Forelimb muscle (tissue), 1 donor: ENCODE data around the gene AHSP. TPM values are rescaled to one million over a fixed set of nuclear protein-coding genes. Genes with fewer than 3 reads are reported as not detected.
"Not testable (repeated sequence)": the region's sequence is repeated elsewhere in the genome, so short reads cannot be mapped to it uniquely, and the experiment has no call there.

ENCODE experiments used
- DNase-seq: peaks from one replicate; pipeline ENCODE4 v3.0.0-alpha.2; 2013; ENCODE audit warnings: low read depth
- polyA plus RNA-seq: library from polyadenylated mRNA; unstranded; fragments of 120-200 nt; gene quantifications from one replicate; pipeline ENCODE4 v1.2.1, GENCODE V29; 2013; ENCODE audit not compliant: insufficient read length

Gene AHSP, protein sequence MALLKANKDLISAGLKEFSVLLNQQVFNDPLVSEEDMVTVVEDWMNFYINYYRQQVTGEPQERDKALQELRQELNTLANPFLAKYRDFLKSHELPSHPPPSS
- polyA plus RNA-seq, result 12.3 TPM

DNA sequence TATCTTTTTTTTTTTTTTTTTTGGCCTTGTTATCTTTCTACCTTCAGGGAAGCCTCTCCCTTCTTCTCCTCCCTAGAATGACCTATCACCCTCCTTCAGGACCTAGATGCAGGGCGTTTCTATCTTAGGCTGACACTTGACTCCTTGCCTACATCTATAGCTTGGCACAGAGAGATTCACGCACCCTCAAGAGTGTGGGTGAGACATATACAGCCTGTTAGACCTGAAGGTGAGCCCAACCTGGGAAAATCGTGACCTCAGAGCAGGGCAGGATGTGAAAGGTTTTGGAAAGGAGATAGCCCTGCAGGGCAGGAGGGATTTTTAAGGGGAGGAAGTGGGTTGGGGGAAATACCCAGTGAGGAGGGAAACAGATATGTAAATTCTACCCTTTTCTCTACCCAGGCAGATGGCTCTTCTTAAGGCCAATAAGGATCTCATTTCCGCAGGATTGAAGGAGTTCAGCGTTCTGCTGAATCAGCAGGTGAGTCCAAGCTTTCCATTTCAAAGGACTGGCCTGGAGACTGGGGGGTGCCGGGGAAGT is at the start of gene AHSP:
TSS of gene AHSP (plus strand) at position 167 of the 541 bp plus-strand sequence. CDS start at position 407, 240 bp downstream.
- no peak for DNase-seq

DNA sequence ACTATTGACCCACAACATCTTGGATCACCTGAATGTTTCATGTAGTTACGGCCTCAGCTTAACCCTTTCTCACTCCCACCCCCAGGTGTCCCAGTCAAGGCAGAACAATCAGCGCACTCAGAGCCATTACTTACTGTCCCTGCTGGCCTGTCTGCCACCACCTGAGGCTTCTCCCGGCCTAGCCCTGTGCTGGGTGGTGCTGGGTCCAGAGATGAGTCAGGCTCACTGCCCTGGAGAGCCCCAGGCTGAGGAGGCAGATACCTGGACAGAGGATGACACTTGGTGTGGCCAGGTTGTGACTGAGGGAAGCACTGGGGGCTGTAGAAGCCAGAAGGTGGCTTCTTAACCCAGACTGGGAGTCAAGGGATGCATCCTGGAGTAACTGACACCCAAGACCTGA is 48.7 kb upstream of the AHSP start:
- DNase-seq, result no peak

DNA sequence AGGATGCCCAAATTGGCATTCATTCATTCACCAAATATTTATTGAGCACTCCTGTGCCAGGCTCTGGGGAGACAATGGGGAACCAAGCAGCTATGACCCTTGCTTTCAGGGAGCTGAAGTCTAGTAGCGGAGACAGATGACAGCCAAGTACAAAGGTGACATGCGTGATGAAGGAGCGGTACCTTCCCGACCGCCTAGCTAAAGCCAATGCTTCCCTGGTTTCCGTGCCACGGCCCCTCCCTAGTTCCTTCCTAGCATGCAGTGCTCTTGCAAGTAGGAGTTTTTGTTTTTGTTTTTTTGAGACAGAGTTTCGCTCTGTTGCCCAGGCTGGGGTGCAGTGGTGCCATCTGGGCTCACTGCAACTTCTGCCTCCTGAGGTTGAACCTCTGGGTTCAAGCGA is 47.9 kb upstream of the AHSP start:
- DNase-seq, result no peak

DNA sequence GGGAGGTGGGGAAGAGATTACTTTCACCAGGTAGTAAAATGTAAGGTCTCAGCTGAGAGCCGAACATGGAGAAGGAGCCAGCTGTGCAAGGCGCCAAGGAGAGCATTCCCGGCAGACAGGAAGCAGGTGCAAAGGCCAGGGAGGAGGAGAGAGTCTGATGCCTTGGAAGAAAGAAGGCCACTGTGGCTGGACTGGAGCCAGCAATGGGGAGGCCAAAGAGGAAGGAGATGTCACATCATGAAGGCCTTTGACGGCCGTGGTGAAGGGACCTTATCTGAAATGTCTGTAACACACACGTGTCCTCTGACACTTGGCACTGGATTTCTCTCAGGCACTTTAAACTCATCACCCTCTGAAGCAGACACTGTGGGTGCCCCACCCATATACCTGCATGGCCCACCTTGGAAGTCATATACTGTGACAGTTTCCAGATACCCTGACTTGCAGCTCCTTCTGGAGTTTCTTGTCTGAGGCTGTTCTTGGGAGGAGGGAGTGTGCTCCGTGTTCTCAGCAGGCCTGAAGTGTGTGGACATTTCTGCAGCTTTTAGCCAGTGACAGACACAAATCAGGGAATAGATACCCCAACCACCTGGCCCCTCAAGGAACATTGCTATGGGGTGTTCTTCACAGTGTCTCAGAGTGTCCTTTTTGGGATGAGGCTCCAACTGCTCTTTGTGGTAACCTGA is 46.7 kb upstream of the AHSP start:
- DNase-seq, result no peak

DNA sequence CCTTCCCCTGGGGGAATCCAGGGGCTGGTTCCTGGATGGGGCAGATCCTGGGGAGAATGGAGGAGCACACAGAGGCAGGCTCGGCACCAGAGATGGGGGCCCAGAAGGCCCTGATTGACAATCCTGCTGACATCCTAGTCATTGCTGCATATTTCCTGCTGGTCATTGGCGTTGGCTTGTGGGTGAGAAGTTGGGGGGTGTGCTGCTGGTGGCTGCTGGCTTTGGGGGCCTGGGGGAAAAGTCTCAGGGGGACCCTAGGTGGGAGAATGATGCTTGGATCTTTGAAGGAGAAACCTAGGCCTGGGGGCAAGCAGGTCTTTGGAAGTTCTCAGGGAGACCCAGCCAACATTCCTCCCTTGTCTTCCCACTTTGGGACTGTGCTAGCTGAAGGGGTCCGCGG is 44.6 kb upstream of the AHSP start, which contains the start of gene SLC5A2:
TSS of gene SLC5A2 (plus strand) at position 43 of the 400 bp plus-strand sequence. CDS start at position 57, 14 bp downstream.
- no peak for DNase-seq

DNA sequence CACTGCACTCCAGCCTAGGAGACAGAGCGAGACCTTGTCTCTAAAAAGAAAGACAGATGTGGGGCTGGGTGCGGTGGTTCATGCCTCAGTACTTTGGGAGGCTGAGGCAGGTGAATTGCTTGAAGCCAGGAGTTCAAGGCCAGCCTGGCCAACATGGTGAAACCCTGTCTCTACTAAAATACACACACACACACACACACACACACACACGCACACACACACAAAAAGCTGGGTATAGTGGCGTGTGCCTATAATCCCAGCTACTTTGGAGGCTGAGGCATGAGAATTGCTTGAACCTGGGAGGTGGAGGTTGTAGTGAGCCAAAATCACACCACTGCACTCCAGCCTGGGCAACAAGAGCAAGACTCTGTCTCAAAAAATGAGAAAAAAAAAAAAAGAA is 43.7 kb upstream of the AHSP start:
- not testable (repeated sequence) for DNase-seq

DNA sequence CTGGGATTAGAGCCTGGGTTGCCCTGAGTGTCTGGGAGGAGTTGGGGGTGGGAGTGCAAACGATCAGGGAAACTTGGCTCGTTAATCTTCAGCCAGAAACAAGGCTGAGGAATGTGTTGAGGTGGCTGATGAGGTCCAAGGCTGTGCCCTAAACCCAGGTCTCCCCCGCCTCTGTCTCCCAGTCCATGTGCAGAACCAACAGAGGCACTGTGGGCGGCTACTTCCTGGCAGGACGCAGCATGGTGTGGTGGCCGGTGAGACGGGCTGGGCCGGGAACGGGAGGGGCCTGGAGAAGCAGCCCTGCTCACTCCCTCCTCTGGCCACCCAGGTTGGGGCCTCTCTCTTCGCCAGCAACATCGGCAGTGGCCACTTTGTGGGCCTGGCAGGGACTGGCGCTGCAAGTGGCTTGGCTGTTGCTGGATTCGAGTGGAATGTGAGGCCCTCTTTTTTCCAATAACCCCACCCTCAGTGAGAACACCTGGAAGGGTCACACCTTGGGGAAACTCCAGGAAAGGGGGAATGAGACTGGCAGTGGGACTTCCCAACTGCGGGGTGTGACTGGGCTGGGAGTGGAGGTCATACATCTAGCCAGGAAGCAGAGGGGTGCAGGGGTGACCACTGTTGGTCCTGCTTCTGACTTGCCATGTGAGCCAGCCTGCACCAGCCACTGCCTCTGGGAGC is 43.1 kb upstream of the AHSP start:
- DNase-seq, result no peak

DNA sequence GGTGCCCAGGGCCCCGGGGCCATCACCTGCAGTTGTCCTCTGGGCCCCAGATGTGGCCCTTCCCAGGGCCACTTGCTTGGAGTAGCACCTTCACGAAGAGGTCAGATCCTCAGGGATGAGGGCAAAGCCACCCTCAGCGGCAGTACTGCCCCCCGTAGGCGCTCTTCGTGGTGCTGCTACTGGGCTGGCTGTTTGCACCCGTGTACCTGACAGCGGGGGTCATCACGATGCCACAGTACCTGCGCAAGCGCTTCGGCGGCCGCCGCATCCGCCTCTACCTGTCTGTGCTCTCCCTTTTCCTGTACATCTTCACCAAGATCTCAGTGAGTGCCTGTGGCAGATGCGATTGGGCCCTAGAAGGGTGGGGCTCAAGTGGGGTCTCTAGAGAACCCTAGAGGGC is 42.1 kb upstream of the AHSP start:
- DNase-seq, result no peak

DNA sequence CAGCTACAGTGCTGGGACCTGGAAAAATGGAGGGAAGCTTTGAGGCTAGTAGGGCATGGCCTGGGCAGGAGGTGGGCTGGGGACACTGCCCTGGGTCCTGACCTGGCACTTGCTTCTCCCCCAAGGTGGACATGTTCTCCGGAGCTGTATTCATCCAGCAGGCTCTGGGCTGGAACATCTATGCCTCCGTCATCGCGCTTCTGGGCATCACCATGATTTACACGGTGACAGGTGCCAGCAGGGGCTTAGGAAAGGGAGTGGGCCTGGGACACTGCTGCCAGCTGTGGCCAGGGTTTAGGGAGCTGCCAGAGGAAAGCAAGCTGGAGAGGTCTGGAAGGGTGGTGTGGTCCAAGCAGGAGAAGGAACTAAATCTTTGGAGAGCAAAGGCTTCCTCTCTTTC is 41.7 kb upstream of the AHSP start:
- DNase-seq, result no peak

DNA sequence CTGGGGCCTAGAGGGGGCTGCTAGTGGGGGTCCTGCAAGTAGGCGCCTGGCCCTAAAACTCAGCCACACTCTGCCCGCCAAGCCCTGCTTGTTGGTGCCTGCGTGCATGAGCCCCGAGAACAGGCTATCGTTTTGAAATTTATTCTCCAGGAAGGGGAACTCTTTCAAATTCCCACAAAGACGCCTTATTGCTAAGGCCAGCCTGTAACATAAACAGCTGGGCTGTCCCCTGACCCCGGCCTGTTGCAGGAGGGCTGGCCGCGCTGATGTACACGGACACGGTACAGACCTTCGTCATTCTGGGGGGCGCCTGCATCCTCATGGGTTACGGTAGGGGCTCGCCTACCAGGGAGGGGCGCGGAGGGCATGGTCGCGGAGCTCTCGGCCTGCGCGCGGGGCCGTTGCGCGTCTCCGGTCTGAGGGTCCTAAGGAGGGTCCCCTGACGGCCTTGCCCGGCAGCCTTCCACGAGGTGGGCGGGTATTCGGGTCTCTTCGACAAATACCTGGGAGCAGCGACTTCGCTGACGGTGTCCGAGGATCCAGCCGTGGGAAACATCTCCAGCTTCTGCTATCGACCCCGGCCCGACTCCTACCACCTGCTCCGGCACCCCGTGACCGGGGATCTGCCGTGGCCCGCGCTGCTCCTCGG is 40.5 kb upstream of the AHSP start:
- DNase-seq, result no peak

DNA sequence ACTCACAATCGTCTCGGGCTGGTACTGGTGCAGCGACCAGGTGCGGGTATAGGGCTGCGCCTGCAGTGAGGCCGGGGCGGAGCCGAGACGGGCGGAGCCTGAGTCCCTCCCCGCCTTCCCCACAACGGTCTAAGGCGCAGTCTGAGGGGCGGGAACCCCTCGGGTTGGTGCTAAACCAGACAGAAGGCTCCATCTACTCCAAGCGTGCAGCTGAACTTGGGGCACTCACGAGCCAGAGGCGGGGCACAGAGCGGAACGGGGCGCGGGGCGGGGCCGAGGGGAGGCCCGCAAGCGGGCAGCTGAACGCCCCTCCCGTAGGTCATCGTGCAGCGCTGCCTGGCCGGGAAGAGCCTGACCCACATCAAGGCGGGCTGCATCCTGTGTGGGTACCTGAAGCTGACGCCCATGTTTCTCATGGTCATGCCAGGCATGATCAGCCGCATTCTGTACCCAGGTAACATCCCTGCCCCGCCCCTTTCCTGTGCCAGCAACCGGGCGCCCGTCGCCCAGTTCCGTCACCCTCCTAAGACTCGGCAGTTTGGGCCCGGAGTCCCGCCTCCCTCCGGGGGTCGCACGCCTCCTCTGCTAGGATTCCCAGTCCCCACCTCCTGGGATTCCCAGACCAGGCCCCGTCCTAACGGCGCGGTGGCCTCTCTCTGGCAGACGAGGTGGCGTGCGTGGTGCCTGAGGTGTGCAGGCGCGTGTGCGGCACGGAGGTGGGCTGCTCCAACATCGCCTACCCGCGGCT is 39.8 kb upstream of the AHSP start:
- DNase-seq, result no peak

DNA sequence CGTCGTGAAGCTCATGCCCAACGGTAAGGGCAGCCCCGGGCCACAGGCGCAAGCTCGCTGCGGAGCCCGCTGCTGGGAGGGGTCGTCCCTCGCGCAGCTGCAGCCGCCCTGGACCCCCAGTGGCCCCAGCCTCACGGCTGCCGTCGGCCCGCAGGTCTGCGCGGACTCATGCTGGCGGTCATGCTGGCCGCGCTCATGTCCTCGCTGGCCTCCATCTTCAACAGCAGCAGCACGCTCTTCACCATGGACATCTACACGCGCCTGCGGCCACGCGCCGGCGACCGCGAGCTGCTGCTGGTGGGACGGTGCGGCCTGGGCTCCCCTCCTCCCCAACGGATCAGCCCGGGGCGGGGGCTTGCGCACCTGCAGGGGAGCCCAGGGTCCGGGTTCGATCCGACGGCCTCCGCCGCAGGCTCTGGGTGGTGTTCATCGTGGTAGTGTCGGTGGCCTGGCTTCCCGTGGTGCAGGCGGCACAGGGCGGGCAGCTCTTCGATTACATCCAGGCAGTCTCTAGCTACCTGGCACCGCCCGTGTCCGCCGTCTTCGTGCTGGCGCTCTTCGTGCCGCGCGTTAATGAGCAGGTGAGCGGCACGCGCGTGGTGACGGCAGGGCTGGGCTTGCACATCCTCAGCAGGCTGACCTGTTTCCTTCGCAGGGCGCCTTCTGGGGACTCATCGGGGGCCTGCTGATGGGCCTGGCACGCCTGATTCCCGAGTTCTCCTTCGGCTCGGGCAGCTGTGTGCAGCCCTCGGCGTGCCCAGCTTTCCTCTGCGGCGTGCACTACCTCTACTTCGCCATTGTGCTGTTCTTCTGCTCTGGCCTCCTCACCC is 39.0 kb upstream of the AHSP start:
- no peak for DNase-seq

DNA sequence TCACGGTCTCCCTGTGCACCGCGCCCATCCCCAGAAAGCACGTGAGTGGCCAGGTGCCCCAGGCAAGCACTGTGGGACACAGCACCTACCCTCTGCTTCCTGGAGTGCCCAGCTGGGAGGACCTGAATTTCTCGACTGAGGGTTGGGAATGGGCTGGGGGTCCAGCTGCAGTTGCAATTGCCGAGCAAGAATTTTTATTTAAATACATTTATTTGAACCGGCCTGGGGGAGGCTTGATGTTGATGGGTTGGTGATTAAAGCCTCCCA is 38.5 kb upstream of the AHSP start:
- DNase-seq, result no peak

DNA sequence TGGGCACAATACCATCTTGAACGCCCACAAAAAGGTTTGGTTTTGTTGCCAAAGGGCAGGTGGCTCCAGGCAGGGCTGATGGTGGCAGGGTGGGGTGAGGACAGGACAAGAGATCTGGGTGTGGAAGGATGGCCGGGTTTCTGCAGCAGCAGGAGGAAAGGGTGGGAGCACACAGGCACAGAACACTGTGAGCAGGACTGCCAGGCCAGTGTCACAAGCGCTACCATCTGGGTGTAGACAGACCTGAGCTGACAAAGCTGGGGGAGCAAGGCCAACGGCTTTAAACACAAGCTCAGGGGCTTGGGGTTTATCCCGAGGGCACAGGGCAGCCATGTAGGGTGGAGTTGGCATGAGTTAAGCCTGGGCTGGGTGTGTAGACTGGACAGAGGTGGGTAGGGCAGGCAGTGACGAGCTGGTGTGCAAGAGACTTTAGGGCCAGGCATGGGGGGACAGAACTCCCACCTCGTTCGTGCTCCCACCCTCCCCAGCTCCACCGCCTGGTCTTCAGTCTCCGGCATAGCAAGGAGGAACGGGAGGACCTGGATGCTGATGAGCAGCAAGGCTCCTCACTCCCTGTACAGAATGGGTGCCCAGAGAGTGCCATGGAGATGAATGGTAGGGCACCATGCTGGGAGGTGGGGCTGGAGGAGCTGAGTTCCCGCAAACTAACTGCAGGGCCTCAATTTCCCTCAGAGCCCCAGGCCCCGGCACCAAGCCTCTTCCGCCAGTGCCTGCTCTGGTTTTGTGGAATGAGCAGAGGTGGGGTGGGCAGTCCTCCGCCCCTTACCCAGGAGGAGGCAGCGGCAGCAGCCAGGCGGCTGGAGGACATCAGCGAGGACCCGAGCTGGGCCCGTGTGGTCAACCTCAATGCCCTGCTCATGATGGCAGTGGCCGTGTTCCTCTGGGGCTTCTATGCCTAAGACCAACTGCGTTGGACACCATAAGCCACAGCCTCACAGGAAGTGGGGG is 37.8 kb upstream of the AHSP start:
- DNase-seq, result no peak

DNA sequence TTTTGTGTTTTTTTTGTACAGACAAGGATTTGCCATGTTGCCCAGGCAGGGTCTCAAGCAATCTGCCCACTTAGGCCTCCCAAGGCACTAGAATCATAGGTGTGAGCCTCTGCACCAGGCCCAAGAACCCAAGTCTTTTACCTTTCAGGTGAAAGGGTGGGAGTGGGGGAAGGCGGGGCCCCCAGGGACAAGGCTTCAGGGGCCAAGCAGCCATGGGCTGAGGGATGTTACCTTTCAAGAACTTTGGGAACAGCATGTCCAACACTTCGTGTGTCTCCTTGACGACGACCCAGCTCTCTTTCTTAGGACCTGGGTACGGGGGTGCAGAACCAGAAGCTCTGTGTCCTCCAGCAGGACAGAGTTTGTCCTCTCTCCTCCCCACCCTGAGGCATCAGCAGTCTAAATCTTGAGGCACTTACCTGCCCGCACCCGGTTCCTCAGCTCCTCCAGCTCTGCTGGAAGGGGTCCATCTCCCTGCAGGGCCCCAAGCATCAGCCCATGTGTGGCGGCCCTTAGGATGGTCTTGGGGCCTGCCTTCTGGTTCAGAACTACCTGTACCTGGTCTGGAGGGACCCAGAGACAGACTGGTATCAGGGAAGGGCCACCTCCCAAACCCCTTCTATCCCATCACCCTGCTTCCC is 35.8 kb upstream of the AHSP start:
- no peak for DNase-seq

DNA sequence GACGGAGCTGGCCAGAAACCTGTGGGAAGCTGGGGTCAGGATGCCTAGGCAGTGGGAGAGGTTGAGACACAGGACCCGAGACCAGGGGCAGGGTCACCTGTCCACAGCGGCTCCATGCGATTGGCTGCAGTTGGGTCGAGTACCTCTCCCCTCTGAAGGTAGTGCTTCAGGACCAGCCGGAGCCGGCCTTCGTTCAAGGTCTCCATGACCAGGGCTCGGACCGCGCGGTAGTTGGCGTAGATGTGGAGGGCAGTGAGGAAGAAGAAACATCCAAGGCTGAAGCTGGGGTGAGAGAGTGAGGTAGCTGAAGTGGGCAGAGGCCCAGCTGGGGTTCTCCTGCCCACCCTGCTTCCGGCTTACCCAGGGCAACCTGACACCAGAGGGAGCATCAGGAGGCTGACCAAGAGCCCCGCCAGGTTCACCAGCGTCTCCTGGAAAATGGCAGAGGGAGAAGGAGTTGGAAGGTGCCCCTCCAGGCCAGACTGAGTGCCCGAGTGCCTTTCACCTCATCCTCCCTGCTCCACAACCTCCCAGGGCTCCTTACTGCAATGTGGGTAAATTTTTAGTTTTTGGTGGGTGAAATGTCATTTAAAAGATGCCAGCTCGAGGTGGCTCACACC is 34.1 kb upstream of the AHSP start:
- no peak for DNase-seq

DNA sequence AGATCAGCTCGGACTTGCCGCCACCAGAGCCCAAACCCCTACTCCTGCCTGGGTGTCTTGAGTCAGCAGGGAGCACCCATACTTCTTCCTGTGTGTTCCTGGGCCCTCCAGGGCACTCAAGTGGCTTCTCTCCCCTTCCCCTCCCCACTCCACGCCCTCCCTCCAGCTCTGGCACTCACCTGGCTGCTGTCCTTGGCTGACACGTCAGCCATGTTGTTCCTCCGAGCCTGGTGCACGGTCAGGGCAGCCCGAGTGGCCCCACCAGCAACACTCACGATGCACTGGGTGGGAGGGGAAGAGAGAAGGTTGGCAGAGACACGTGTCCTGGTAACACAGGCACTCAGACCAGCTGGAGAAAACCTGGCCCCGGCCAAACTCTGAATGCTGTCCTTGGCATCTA is 31.0 kb upstream of the AHSP start:
- DNase-seq, result no peak

DNA sequence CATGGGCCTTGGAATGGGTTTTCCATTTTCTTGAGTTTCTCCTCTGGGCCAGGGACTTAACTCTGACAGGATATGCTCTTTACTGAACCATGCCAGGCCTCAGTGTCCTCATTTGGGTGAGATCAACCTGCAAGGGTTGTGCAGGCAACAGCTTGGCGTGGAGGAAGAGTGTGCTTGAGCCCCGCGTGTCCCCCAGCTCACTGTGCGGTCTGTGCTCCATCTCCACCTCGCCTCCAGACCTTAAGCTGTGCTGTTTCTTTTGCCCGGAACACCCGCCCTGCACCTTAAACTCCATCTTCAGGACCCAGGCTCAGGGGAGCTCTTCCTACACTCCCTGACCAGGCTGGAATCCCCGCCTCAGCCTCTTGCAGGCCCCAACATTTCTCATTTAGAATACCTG is 29.2 kb upstream of the AHSP start:
- no peak for DNase-seq

DNA sequence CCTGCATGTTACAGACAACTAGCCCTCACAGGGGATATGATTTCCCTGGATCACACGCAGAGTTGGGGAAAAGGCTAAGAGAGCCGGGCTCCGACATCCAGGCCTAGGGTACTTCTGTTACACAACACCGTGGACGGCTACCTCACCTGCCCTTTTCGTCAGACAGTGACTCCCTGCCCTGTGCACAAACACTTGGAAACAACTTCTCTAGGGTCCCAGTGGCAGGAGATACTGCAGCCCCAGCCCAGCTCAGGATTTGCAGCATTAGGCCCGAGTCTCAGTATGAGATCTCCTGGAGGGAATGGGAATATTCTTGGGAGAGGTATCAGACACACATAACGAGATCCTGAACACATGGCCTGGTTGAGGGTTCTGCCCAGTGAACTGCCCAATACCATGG is 27.8 kb upstream of the AHSP start:
- no peak for DNase-seq
